ENCODE data around the gene MPRIP. TPM values are rescaled to one million over a fixed set of nuclear protein-coding genes. Genes with fewer than 3 reads are reported as not detected.

Gene MPRIP
- total RNA-seq, 4 donors from 2014 or later, result 122 to 207 (median 145) TPM

DNA sequence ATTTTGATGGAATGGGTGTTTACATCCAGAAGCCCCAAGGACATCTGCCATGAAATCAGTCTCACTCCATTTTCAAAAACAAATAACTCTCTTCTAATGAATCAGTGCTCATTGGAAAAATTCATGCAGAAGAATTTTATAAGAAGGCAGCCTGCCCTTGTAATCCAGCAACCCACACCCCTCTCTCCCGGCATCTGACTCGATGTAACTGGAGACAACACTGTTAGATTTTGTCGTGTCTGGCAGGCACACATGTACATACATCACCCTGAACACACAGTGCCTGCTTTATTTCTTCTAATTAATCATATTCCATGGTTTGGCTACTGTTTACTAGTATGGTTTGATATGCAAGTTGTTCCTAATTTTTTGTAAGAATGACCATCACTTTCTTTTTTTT lies 175.7 kb downstream of the MPRIP start:
- no peaks in the 10 kb centered on the region for H3K4me1 ChIP-seq
- H3K4me3 ChIP-seq, result no peak overlapping the region
- peaks cover 100% of the 10 kb centered on the region for H3K36me3 ChIP-seq
- DNase-seq (ENCODE audit: low spot score in 2 of 2), result no peak
- H3K27ac ChIP-seq, result no peak overlapping the region
- no peaks in the 10 kb centered on the region for H3K9me3 ChIP-seq
- H3K27me3 ChIP-seq, result no peaks in the 10 kb centered on the region
- WGBS, result 78% methylated on average over 3 of the region's 3 CpGs
- TF ChIP-seq, protein P1, sequence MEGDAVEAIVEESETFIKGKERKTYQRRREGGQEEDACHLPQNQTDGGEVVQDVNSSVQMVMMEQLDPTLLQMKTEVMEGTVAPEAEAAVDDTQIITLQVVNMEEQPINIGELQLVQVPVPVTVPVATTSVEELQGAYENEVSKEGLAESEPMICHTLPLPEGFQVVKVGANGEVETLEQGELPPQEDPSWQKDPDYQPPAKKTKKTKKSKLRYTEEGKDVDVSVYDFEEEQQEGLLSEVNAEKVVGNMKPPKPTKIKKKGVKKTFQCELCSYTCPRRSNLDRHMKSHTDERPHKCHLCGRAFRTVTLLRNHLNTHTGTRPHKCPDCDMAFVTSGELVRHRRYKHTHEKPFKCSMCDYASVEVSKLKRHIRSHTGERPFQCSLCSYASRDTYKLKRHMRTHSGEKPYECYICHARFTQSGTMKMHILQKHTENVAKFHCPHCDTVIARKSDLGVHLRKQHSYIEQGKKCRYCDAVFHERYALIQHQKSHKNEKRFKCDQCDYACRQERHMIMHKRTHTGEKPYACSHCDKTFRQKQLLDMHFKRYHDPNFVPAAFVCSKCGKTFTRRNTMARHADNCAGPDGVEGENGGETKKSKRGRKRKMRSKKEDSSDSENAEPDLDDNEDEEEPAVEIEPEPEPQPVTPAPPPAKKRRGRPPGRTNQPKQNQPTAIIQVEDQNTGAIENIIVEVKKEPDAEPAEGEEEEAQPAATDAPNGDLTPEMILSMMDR (IDR thresholded peaks at IDR 0.05), result no peak
- TF ChIP-seq POLR2AphosphoS5 (IDR thresholded peaks at IDR 0.05) (no peak), EP300 (IDR thresholded peaks at IDR 0.05) (no peak), POLR2A (IDR thresholded peaks at IDR 0.05) (no peak)

- H3K27ac ChIP-seq, result no peak overlapping the region
- WGBS, result 88% methylated on average over 8 of the region's 8 CpGs
- no peaks in the 10 kb centered on the region for H3K27me3 ChIP-seq
- H3K36me3 ChIP-seq, result peaks cover 100% of the 10 kb centered on the region
- TF ChIP-seq, protein P1 (IDR thresholded peaks at IDR 0.05), result no peak
- TF ChIP-seq POLR2AphosphoS5 (IDR thresholded peaks at IDR 0.05) (no peak), POLR2A (IDR thresholded peaks at IDR 0.05) (no peak), EP300 (IDR thresholded peaks at IDR 0.05) (no peak)
- H3K9me3 ChIP-seq, result no peaks in the 10 kb centered on the region
- H3K4me1 ChIP-seq, result no peaks in the 10 kb centered on the region
- H3K4me3 ChIP-seq, result no peak overlapping the region
- no peak for DNase-seq (ENCODE audit: low spot score in 2 of 2)
Observed at GRCh38 chr17:17220529-17220928, 178.3 kb downstream of the MPRIP start.

- H3K27ac ChIP-seq, result no peak overlapping the region
- no peaks in the 10 kb centered on the region for H3K9me3 ChIP-seq
- TF ChIP-seq, protein P1 (IDR thresholded peaks at IDR 0.05), result no peak
- TF ChIP-seq POLR2AphosphoS5 (IDR thresholded peaks at IDR 0.05) (no peak), POLR2A (IDR thresholded peaks at IDR 0.05) (no peak)
- H3K4me1 ChIP-seq, result no peaks in the 10 kb centered on the region
- 90% methylated on average over 22 of the region's 22 CpGs for WGBS
- DNase-seq (ENCODE audit: low spot score in 2 of 2), result no peak
- no peak overlapping the region for H3K4me3 ChIP-seq
- no peaks in the 10 kb centered on the region for H3K27me3 ChIP-seq
- peaks cover 100% of the 10 kb centered on the region for H3K36me3 ChIP-seq
Observed at GRCh38 chr17:17221329-17221728, 179.1 kb downstream of the MPRIP start.

- 95% methylated on average over 7 of the region's 16 CpGs for WGBS
- H3K36me3 ChIP-seq, result peaks cover 100% of the 10 kb centered on the region
Observed at GRCh38 chr17:17223736-17224135, 181.5 kb downstream of the MPRIP start.

DNA sequence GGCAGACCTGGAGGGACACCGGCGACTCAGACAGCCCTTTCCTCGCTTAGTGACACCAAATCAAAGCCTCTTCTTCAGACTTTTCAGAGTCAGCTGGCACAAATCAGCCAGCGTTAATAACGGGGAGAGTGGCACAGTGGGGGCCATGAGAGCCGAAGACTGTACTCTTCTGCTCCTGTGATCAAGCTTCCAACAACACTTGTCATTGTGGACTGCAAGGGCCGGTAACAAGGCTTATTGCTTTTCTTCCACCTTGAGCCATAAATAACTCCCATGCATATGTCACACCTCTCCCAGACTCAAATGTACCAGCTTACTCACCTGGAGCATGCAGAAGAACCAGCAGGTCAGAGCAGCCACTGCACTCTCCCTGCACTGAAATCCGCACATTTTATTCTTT lies 181.9 kb downstream of the MPRIP start:
- no peaks in the 10 kb centered on the region for H3K27me3 ChIP-seq
- H3K4me1 ChIP-seq, result no peaks in the 10 kb centered on the region
- TF ChIP-seq POLR2A (IDR thresholded peaks at IDR 0.05), result no peak
- TF ChIP-seq, protein P1 (IDR thresholded peaks at IDR 0.05), result no peak
- H3K36me3 ChIP-seq, result peaks cover 100% of the 10 kb centered on the region
- WGBS, result 77% methylated on average over 7 of the region's 8 CpGs
- no peak for DNase-seq (ENCODE audit: low spot score in 2 of 2)
- H3K4me3 ChIP-seq, result no peak overlapping the region
- no peaks in the 10 kb centered on the region for H3K9me3 ChIP-seq
- H3K27ac ChIP-seq, result no peak overlapping the region

More at GRCh38 chr17:17223736-17224135, 181.5 kb downstream of the MPRIP start:
- H3K27ac ChIP-seq, result no peak overlapping the region
- no peaks in the 10 kb centered on the region for H3K4me1 ChIP-seq
- no peak overlapping the region for H3K4me3 ChIP-seq
- H3K9me3 ChIP-seq, result no peaks in the 10 kb centered on the region
- H3K27me3 ChIP-seq, result no peaks in the 10 kb centered on the region
- TF ChIP-seq POLR2A (IDR thresholded peaks at IDR 0.05), result no peak
- TF ChIP-seq POLR2AphosphoS5 (IDR thresholded peaks at IDR 0.05), result no peak
- TF ChIP-seq EP300 (IDR thresholded peaks at IDR 0.05), result no peak
- TF ChIP-seq, protein P1 (IDR thresholded peaks at IDR 0.05), result no peak
- DNase-seq (ENCODE audit: low spot score in 2 of 2), result no peak
